NT2/D1 (cell line): ENCODE measurements around the gene MOCS3.

Experiments
- SUZ12 ChIP-seq: IDR thresholded peaks from 2 replicates; pipeline ENCODE4 v1.6.1; 2011; ENCODE audit not compliant: insufficient read length, insufficient read depth; ENCODE audit errors: extremely low read depth
- YY1 ChIP-seq: IDR thresholded peaks from 2 replicates; pipeline ENCODE4 v1.6.1; 2011; ENCODE audit not compliant: insufficient read length, insufficient read depth
- ZNF274 ChIP-seq: IDR thresholded peaks from 2 replicates; pipeline ENCODE4 v1.6.1; 2011; ENCODE audit warnings: mild to moderate bottlenecking, low read depth, low read length

GRCh38 chr20:50921803-50922501 is 36.7 kb upstream of the MOCS3 start:
- TF ChIP-seq ZNF274, result no peak
- TF ChIP-seq YY1, result no peak
- no peak for TF ChIP-seq SUZ12
